WERI-Rb-1 (cell line): Measurements from ENCODE around the gene DIAPH2.
"Not testable (repeated sequence)": the region's sequence is repeated elsewhere in the genome, so short reads cannot be mapped to it uniquely, and the experiment has no call there.

Experiments used
- DNase-seq: peaks from one replicate; pipeline ENCODE4 v3.0.0-alpha.2; 2020
- H3K27ac ChIP-seq: fragments of 250-450 bp; sonication (Bioruptor Pico); 2 replicates; pipeline ENCODE4 v1.5.1; 2020; ENCODE audit warnings: mild to moderate bottlenecking, moderate library complexity
- H3K27me3 ChIP-seq: fragments of 250-450 bp; sonication (Bioruptor Pico); 2 replicates; pipeline ENCODE4 v1.5.1; 2021; ENCODE audit warnings: mild to moderate bottlenecking, low read depth, moderate library complexity; ENCODE audit not compliant: insufficient read depth, severe bottlenecking
- H3K36me3 ChIP-seq: fragments of 250-450 bp; sonication (Bioruptor Pico); 2 replicates; pipeline ENCODE4 v1.5.1; 2020; ENCODE audit warnings: mild to moderate bottlenecking, moderate library complexity
- H3K4me3 ChIP-seq: 2 replicates; pipeline ENCODE4 v1.5.1; 2011; ENCODE audit warnings: low read depth, mild to moderate bottlenecking, control low read depth, low read length
- H3K9me3 ChIP-seq: fragments of 250-450 bp; sonication (Bioruptor Pico); 2 replicates; pipeline ENCODE4 v1.5.1; 2021; ENCODE audit warnings: mild to moderate bottlenecking, moderate library complexity; ENCODE audit not compliant: severe bottlenecking
- TF ChIP-seq, protein P1 (sequence below): IDR thresholded peaks from 2 replicates; pipeline ENCODE4 v1.5.1; 2011; ENCODE audit warnings: low read depth, mild to moderate bottlenecking, control low read depth, inconsistent platforms, low read length

Gene DIAPH2

GRCh38 chrX:97402903-97403302, 718.3 kb downstream of the DIAPH2 start:
- H3K36me3 ChIP-seq = no peaks in the 10 kb centered on the region
- no peaks in the 10 kb centered on the region for H3K27me3 ChIP-seq
- no peak for DNase-seq
- no peak overlapping the region for H3K27ac ChIP-seq
- H3K4me3 ChIP-seq = no peak overlapping the region
- TF ChIP-seq, protein P1, sequence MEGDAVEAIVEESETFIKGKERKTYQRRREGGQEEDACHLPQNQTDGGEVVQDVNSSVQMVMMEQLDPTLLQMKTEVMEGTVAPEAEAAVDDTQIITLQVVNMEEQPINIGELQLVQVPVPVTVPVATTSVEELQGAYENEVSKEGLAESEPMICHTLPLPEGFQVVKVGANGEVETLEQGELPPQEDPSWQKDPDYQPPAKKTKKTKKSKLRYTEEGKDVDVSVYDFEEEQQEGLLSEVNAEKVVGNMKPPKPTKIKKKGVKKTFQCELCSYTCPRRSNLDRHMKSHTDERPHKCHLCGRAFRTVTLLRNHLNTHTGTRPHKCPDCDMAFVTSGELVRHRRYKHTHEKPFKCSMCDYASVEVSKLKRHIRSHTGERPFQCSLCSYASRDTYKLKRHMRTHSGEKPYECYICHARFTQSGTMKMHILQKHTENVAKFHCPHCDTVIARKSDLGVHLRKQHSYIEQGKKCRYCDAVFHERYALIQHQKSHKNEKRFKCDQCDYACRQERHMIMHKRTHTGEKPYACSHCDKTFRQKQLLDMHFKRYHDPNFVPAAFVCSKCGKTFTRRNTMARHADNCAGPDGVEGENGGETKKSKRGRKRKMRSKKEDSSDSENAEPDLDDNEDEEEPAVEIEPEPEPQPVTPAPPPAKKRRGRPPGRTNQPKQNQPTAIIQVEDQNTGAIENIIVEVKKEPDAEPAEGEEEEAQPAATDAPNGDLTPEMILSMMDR = no peak
- no peaks in the 10 kb centered on the region for H3K9me3 ChIP-seq

DNA sequence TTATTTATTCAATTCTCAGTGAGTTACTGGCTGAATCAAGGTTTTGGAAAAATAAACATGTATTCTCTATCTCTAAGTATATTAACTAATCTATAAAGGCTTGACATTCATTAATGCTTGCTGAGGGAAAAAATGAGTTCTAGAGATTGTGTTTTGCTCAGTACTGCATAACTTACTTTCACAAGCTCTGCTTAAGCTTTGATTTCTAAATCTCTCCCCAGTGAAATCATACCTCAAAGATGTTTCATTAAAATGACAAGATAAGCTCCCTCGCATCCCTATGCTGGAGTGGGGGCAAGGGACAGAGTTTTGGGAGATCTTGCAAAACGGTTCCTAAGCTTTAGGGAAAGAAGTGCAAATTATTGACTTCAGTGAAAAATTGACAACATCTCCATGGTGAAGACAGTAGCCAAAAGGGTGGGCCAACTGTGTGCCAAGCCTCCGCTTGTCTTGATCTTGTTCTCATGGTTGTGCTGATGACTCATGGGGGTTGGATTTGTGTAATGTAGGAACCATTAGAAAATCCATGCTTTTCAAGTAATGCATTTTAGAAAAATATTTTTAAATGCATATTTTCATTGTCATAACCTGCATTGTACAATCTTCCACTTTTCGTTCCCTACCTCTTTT, 720.5 kb downstream of the DIAPH2 start:
- Histone ChIP-seq H3K36me3 (no peaks in the 10 kb centered on the region), H3K9me3 (peaks cover 7% of the 10 kb centered on the region), H3K27ac (no peak overlapping the region), H3K4me3 (no peak overlapping the region), H3K27me3 (no peaks in the 10 kb centered on the region)
- TF ChIP-seq, protein P1 = no peak
- DNase-seq = no peak

DNA sequence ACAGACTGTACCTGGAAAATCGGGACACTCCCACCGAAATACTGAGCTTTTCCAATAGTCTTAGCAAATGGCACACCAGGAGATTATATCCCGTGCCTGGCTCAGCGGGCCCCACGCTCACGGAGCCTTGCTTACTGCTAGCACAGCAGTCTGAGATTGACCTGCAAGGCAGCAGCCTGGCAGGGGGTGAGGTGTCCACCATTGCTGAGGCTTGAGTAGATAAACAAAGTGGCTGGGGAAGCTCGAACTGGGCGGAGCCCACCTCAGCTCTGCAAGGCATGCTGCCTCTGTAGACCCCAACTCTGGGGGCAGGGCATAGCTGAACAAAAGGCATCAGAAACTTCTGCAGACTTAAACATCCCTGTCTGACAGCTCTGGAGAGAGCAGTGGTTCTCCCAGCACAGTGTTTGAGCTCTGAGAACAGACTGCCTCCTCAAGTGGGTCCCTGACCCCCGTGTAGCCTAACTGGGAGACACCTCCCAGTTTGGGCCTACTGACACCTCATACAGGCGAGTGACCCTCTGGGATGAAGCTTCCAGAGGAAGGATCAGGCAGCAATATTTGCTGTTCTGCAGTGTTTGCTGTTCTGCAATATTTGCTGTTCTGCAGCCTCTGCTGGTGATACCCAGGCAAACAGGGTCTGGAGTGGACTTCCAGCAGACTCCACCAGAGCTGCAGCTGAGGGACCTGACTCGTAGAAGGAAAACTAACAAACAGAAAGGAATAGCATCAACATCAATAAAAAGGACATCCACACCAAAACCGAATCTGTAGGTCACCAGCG, 725.2 kb downstream of the DIAPH2 start:
- H3K27me3 ChIP-seq, H3K36me3 ChIP-seq, H3K4me3 ChIP-seq, H3K27ac ChIP-seq, H3K9me3 ChIP-seq, DNase-seq: not testable (repeated sequence)

DNA sequence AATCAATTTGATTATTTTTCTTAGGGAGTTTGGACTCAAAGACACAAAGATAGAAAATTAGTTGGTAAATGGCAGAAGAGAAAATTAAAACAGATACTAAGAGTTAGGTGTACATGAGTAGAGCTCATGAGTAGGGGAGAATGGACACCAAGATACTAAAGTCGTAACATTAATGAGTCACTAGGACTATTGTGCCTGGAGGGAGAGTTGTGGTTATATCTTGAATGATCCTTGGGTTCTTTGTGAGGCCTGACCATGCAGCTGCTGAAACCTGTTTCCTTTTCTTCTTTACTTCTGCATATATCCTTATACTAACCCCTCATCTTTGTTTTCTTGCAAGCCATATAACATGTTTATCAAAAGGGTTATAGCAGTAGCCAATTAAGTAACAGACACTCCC, 731.8 kb downstream of the DIAPH2 start:
- Histone ChIP-seq H3K4me3 (no peak overlapping the region), H3K9me3 (no peaks in the 10 kb centered on the region), H3K27ac (no peak overlapping the region), H3K27me3 (no peaks in the 10 kb centered on the region), H3K36me3 (no peaks in the 10 kb centered on the region)
- TF ChIP-seq, protein P1 = no peak
- no peak for DNase-seq

DNA sequence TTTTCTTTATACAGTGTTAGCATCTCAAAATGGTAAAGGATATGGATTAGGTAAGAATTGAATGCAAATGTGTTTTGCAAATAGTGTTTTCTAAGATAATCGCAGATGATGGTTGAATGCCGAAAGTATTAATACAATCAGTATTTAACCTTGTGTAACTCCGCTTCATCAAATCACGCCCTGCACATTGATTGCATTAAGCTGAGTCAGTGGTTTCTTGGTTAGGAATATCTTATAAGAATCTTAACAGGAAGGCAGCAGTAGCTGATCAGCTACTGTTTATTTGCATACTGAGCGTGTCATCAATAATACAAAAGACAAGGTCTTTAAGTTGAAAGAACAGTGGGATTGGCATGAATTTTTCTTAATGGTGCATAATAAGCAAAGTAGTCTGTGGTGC, 744.5 kb downstream of the DIAPH2 start:
- TF ChIP-seq, protein P1 = no peak
- H3K36me3 ChIP-seq = no peaks in the 10 kb centered on the region
- H3K9me3 ChIP-seq = no peaks in the 10 kb centered on the region
- no peak overlapping the region for H3K27ac ChIP-seq
- no peak for DNase-seq
- H3K27me3 ChIP-seq = no peaks in the 10 kb centered on the region
- H3K4me3 ChIP-seq = no peak overlapping the region

DNA sequence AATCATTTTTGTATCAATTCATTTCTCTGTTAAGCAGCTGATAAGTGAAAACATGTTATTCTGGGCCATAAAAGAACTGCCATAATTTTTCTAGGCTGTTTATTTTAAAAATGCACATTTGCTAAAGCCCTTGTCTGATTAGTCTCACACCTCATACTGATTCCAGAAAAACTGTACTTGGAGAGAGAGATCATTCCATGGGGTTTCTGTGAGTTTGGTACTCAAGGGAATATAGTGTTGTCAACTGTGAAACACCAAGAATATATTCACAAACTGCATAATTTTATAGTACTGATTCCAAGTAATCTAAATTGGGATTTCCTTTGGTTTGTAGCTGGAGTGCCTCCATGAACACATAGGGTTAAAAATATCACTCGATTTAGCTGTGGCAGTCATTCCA, 746.6 kb downstream of the DIAPH2 start:
- Histone ChIP-seq H3K4me3 (no peak overlapping the region), H3K27me3 (no peaks in the 10 kb centered on the region), H3K27ac (no peak overlapping the region), H3K36me3 (no peaks in the 10 kb centered on the region), H3K9me3 (no peaks in the 10 kb centered on the region)
- DNase-seq = no peak
- TF ChIP-seq, protein P1 = no peak
